ENCODE data around the gene IQSEC1. TPM values are rescaled to one million over a fixed set of nuclear protein-coding genes. Genes with fewer than 3 reads are reported as not detected.

The IQSEC1 gene
- polyA plus RNA-seq, 1 donor (not counting 4 experiments of a cell fraction or from before 2014, with no cell fraction given) = 2.8 TPM

- Histone ChIP-seq H3K9me1 (ENCODE audit: control insufficient read depth, extremely low read depth, insufficient read depth, low read length) (no peaks in the 10 kb centered on the region), H4K20me1 (ENCODE audit: control insufficient read depth, extremely low read depth, insufficient read depth, low read length) (no peaks in the 10 kb centered on the region)
Observed at GRCh38 chr3:13034861-13035260, 38.4 kb downstream of the IQSEC1 start.

GRCh38 chr3:13034109-13034800 lies 39.0 kb downstream of the IQSEC1 start:
- H3K27ac ChIP-seq (ENCODE audit: control insufficient read depth, insufficient read depth, low read length) = no peak overlapping the region
- H3K79me2 ChIP-seq (ENCODE audit: control insufficient read depth, insufficient read depth, low read length) = no peaks in the 10 kb centered on the region
- H3K27me3 ChIP-seq (ENCODE audit: control insufficient read depth, extremely low read depth, insufficient read depth, low read length) = peaks cover 25% of the 10 kb centered on the region
- DNase-seq (ENCODE audit: low read depth, low spot score) (no peak), FAIRE-seq (no peak)
- H4K20me1 ChIP-seq (ENCODE audit: control insufficient read depth, extremely low read depth, insufficient read depth, low read length) = no peaks in the 10 kb centered on the region
- H3K36me3 ChIP-seq (ENCODE audit: control insufficient read depth in 2 of 2, extremely low read depth in 1 of 2, insufficient read depth in 2 of 2, low read length in 2 of 2) = no peaks in the 10 kb centered on the region
- no peaks in the 10 kb centered on the region for H3K9me3 ChIP-seq (ENCODE audit: control insufficient read depth, low read depth, low read length)
- H2AFZ ChIP-seq (ENCODE audit: control insufficient read depth, low read length) = no peak overlapping the region
- no peak overlapping the region for H3K4me2 ChIP-seq (ENCODE audit: control insufficient read depth, extremely low read depth, insufficient read depth, low read depth, low read length)
- TF ChIP-seq CTCF (optimal IDR thresholded peaks at IDR 0.05 in 1 of 3, IDR thresholded peaks at IDR 0.05 in 1 of 3, conservative IDR thresholded peaks at IDR 0.05 in 1 of 3; ENCODE audit: extremely low read depth in 1 of 3, insufficient read depth in 2 of 3, low read length in 3 of 3) = no peak
- TF ChIP-seq EZH2 (IDR thresholded peaks at IDR 0.05; ENCODE audit: low read length) = no peak
- H3K4me1 ChIP-seq (ENCODE audit: control insufficient read depth, extremely low read depth, insufficient read depth, low read length) = no peaks in the 10 kb centered on the region
- no peak overlapping the region for H3K9ac ChIP-seq (ENCODE audit: control insufficient read depth, extremely low read depth, insufficient read depth, low read length)
- dilution Hi-C loops (cut with MboI; ENCODE audit: extremely low pct_ligation_motif_present, low sequenced_read_pairs) = no loop called here
- H3K9me1 ChIP-seq (ENCODE audit: control insufficient read depth, extremely low read depth, insufficient read depth, low read length) = no peaks in the 10 kb centered on the region
- H3K4me3 ChIP-seq (ENCODE audit: control insufficient read depth in 2 of 3, extremely low read depth in 1 of 3, insufficient read depth in 2 of 3, low read depth in 1 of 3, low read length in 3 of 3) = no peak overlapping the region

More at GRCh38 chr3:13034861-13035260, 38.4 kb downstream of the IQSEC1 start:
- dilution Hi-C loops (cut with MboI; ENCODE audit: extremely low pct_ligation_motif_present, low sequenced_read_pairs) = no loop called here
- Histone ChIP-seq H3K9me3 (ENCODE audit: control insufficient read depth, low read depth, low read length) (no peaks in the 10 kb centered on the region), H3K9ac (ENCODE audit: control insufficient read depth, extremely low read depth, insufficient read depth, low read length) (no peak overlapping the region), H3K36me3 (ENCODE audit: control insufficient read depth in 2 of 2, extremely low read depth in 1 of 2, insufficient read depth in 2 of 2, low read length in 2 of 2) (no peaks in the 10 kb centered on the region), H3K27ac (ENCODE audit: control insufficient read depth, insufficient read depth, low read length) (no peak overlapping the region), H3K4me2 (ENCODE audit: control insufficient read depth, extremely low read depth, insufficient read depth, low read depth, low read length) (no peak overlapping the region), H3K79me2 (ENCODE audit: control insufficient read depth, insufficient read depth, low read length) (no peaks in the 10 kb centered on the region), H2AFZ (ENCODE audit: control insufficient read depth, low read length) (no peak overlapping the region), H3K4me3 (ENCODE audit: control insufficient read depth in 2 of 3, extremely low read depth in 1 of 3, insufficient read depth in 2 of 3, low read depth in 1 of 3, low read length in 3 of 3) (no peak overlapping the region), H3K27me3 (ENCODE audit: control insufficient read depth, extremely low read depth, insufficient read depth, low read length) (peaks cover 22% of the 10 kb centered on the region), H3K4me1 (ENCODE audit: control insufficient read depth, extremely low read depth, insufficient read depth, low read length) (no peaks in the 10 kb centered on the region)
- no peak for FAIRE-seq
- no peak for TF ChIP-seq CTCF (optimal IDR thresholded peaks at IDR 0.05 in 1 of 3, IDR thresholded peaks at IDR 0.05 in 1 of 3, conservative IDR thresholded peaks at IDR 0.05 in 1 of 3; ENCODE audit: extremely low read depth in 1 of 3, insufficient read depth in 2 of 3, low read length in 3 of 3)
- TF ChIP-seq EZH2 (IDR thresholded peaks at IDR 0.05; ENCODE audit: low read length) = no peak
- no peak for DNase-seq (ENCODE audit: low read depth, low spot score)
